Spleen (tissue), 7 donors: ENCODE measurements around the gene EMC8.

Source experiments
- CTCF ChIP-seq, 11 experiments: fragments of 200-600 bp in 7 of 11; fragments of 450-650 bp in 4 of 11; sonication (generic) in 4 of 11; IDR thresholded peaks in 8 of 11; conservative IDR thresholded peaks in 3 of 11; 1 replicate in 7 of 11; 2 replicates in 4 of 11; pipeline versions ENCODE4 v1.4.0 to v1.8.0; 2016 to 2021; ENCODE audit warnings: antibody characterized with exemption in 11 of 11, inconsistent platforms in 4 of 11, mild to moderate bottlenecking in 1 of 11
- POLR2A ChIP-seq, 3 donors: fragments of 450-650 bp; IDR thresholded peaks; one replicate each; pipeline ENCODE4 v1.5.1; 2017; ENCODE audit warnings: antibody characterized with exemption in 3 of 3, mild to moderate bottlenecking in 1 of 3
- POLR2AphosphoS5 ChIP-seq, 3 donors: sonication (generic); formaldehyde crosslinking; IDR thresholded peaks; one replicate each; pipeline ENCODE4 v1.5.1; 2017; ENCODE audit warnings: antibody characterized with exemption in 3 of 3
- donor health status: DM: no; HTN: no; CAD: no; lungs with moderate emphysema.
- donor health status: DM: no; HTN: no; CAD: no.
- donor health status: DM: no; HTN: no; CAD: no.

GRCh38 chr16:85821390-85822135 lies 22.2 kb upstream of the EMC8 start:
- TF ChIP-seq CTCF (IDR thresholded peaks at IDR 0.05 in 8 of 11, conservative IDR thresholded peaks at IDR 0.05 in 3 of 11) (peak; percentile 93 to 98 (median 97)), POLR2A (IDR thresholded peaks at IDR 0.05) (no peak), POLR2AphosphoS5 (IDR thresholded peaks at IDR 0.05) (peak; percentile 65 to 81 (median 72))
